PFSK-1 (cell line): ENCODE measurements around the gene RASSF4.

ENCODE experiments used
- POLR2AphosphoS5 ChIP-seq: IDR thresholded peaks from 2 replicates; pipeline ENCODE4 v1.6.1; 2012; ENCODE audit warnings: low read depth, mild to moderate bottlenecking, control low read depth, low read length, moderate library complexity
- REST ChIP-seq, 2 experiments: IDR thresholded peaks; 2 replicates each; pipeline versions ENCODE4 v1.6.1 to v1.8.0; 2011 to 2012; ENCODE audit warnings: low read depth in 2 of 2, low read length in 2 of 2, control low read depth in 1 of 2, inconsistent platforms in 1 of 2, mild to moderate bottlenecking in 1 of 2, moderate library complexity in 1 of 2; ENCODE audit not compliant: insufficient read depth in 1 of 2
- SIN3A ChIP-seq: IDR thresholded peaks from 2 replicates; pipeline ENCODE4 v1.6.1; 2012; ENCODE audit warnings: mild to moderate bottlenecking, low read length, moderate library complexity, borderline replicate concordance; ENCODE audit not compliant: insufficient read depth
- TAF1 ChIP-seq: IDR thresholded peaks from 2 replicates; pipeline ENCODE4 v1.6.1; 2012; ENCODE audit warnings: low read length, control low read depth, borderline replicate concordance; ENCODE audit not compliant: insufficient read depth

GRCh38 chr10:44956226-44956625 lies 3.4 kb upstream of the RASSF4 start:
- TF ChIP-seq POLR2AphosphoS5 (no peak), REST (IDR thresholded peaks at IDR 0.05; ENCODE audit: insufficient read depth in 1 of 2, low read depth in 2 of 2, low read length in 2 of 2) (no peak), SIN3A (no peak), TAF1 (no peak)
